Measurements from ENCODE around the gene GGCT.
A peak's percentile ranks its signal among the peaks of the same experiment; 100 is the strongest.
"Not testable (repeated sequence)": the region's sequence is repeated elsewhere in the genome, so short reads cannot be mapped to it uniquely, and the experiment has no call there.

GGCT gene

GRCh38 chr7:30505174-30505697, 607 bp upstream of the GGCT start:
- FAIRE-seq (no peak), DNase-seq (ENCODE audit: insufficient read length, low spot score) (no peak)
- TF ChIP-seq POLR2A (IDR thresholded peaks at IDR 0.05; ENCODE audit: low read depth, low read length): no peak

- TF ChIP-seq POLR2A (IDR thresholded peaks at IDR 0.05; ENCODE audit: low read depth, low read length): no peak
- DNase-seq (ENCODE audit: insufficient read length, low spot score) (no peak), FAIRE-seq (no peak)
Measured at GRCh38 chr7:30503274-30504212, 1.1 kb downstream of the GGCT start.

GRCh38 chr7:30502470-30503251, 2.0 kb downstream of the GGCT start:
- DNase-seq (ENCODE audit: insufficient read length, low spot score) (no peak), FAIRE-seq (no peak)
- TF ChIP-seq POLR2A (IDR thresholded peaks at IDR 0.05; ENCODE audit: low read depth, low read length): no peak

GRCh38 chr7:30501264-30501663, 3.4 kb downstream of the GGCT start:
- FAIRE-seq (no peak), DNase-seq (ENCODE audit: insufficient read length, low spot score) (no peak)
- TF ChIP-seq POLR2A (IDR thresholded peaks at IDR 0.05; ENCODE audit: low read depth, low read length): no peak

- no peak for FAIRE-seq
Measured at GRCh38 chr7:30493228-30493627, 11.4 kb downstream of the GGCT start.

GRCh38 chr7:30491417-30491816, 13.2 kb downstream of the GGCT start:
- TF ChIP-seq POLR2A (IDR thresholded peaks at IDR 0.05; ENCODE audit: low read depth, low read length): no peak
- FAIRE-seq (no peak), DNase-seq (ENCODE audit: insufficient read length, low spot score) (no peak)

More at GRCh38 chr7:30493228-30493627, 11.4 kb downstream of the GGCT start:
- TF ChIP-seq POLR2A (IDR thresholded peaks at IDR 0.05; ENCODE audit: low read depth, low read length): no peak
- DNase-seq (ENCODE audit: insufficient read length, low spot score): no peak

- FAIRE-seq (no peak), DNase-seq (ENCODE audit: insufficient read length, low spot score) (no peak)
- TF ChIP-seq POLR2A (IDR thresholded peaks at IDR 0.05; ENCODE audit: low read depth, low read length): no peak
Measured at GRCh38 chr7:30487371-30487770, 17.3 kb downstream of the GGCT start.

GRCh38 chr7:30485667-30486066, 19.0 kb downstream of the GGCT start:
- FAIRE-seq: no peak
- no peak for DNase-seq (ENCODE audit: insufficient read length, low spot score)
- TF ChIP-seq POLR2A (IDR thresholded peaks at IDR 0.05; ENCODE audit: low read depth, low read length): no peak

GRCh38 chr7:30481416-30481815, 23.2 kb downstream of the GGCT start:
- not testable (repeated sequence) for DNase-seq (ENCODE audit: insufficient read length, low spot score); FAIRE-seq

GRCh38 chr7:30479202-30480120, 25.2 kb downstream of the GGCT start:
- no peak for DNase-seq (ENCODE audit: insufficient read length, low spot score)
- FAIRE-seq: no peak
- no peak for TF ChIP-seq POLR2A (IDR thresholded peaks at IDR 0.05; ENCODE audit: low read depth, low read length)

GRCh38 chr7:30478349-30479201, 26.1 kb downstream of the GGCT start, which contains the start of gene NOD1:
Gene NOD1, minus strand, starts transcription at chr7:30478784. Its CDS starts 21,863 bp downstream, at chr7:30456921.
- TF ChIP-seq POLR2A (IDR thresholded peaks at IDR 0.05; ENCODE audit: low read depth, low read length): peak; percentile 76
- DNase-seq (ENCODE audit: insufficient read length, low spot score) (peak; percentile 94), FAIRE-seq (no peak)

- FAIRE-seq (no peak), DNase-seq (ENCODE audit: insufficient read length, low spot score) (no peak)
- no peak for TF ChIP-seq POLR2A (IDR thresholded peaks at IDR 0.05; ENCODE audit: low read depth, low read length)
Measured at GRCh38 chr7:30476459-30477145, 28.0 kb downstream of the GGCT start.

Data from H54 (cell line).